ENCODE measurements around the gene CYB5B. TPM values are rescaled to one million over a fixed set of nuclear protein-coding genes. Genes with fewer than 3 reads are reported as not detected.

Gene CYB5B
- total and polyA plus RNA-seq, 4 donors = 41.5 to 75.0 (median 50.4) TPM

- H3K27ac ChIP-seq (ENCODE audit: low read depth in 1 of 2, low read length in 2 of 2) = peak overlapping the region in 1 of 2 donors; percentile 87
- no peak overlapping the region for H3K4me3 ChIP-seq (ENCODE audit: low read length in 2 of 2)
- intact Hi-C loops (cut with DNase I) = loop anchor here (1.0 to 10.0 kb wide), 4 partner anchors 58 to 88 kb away; partner anchors contain the start of genes NFAT5 (in 2 of the 2) and CYB5B (in 1 of the 2)
- ATAC-seq (ENCODE audit: low FRiP score) = peak; percentile 88
- no peaks in the 10 kb centered on the region for H3K27me3 ChIP-seq (ENCODE audit: control insufficient read depth in 1 of 2, insufficient read depth in 2 of 2, low read length in 1 of 2)
- H3K9me3 ChIP-seq (ENCODE audit: control insufficient read depth, low read length) = no peaks in the 10 kb centered on the region
- no peaks in the 10 kb centered on the region for H3K4me1 ChIP-seq (ENCODE audit: control insufficient read depth in 1 of 2, insufficient read depth in 2 of 2, low read length in 2 of 2)
- WGBS, 2 donors = 4 to 11% methylated on average over 10 of the region's 10 CpGs
- H3K36me3 ChIP-seq (ENCODE audit: control insufficient read depth in 1 of 2, insufficient read depth in 2 of 2, low read length in 1 of 2) = no peaks in the 10 kb centered on the region
- DNase-seq = peak; percentile 84 to 85
Observed at GRCh38 chr16:69482410-69482991, 58.1 kb downstream of the CYB5B start.

- Histone ChIP-seq H3K36me3 (ENCODE audit: control insufficient read depth in 1 of 2, insufficient read depth in 2 of 2, low read length in 1 of 2) (no peaks in the 10 kb centered on the region), H3K4me3 (ENCODE audit: low read length in 2 of 2) (no peak overlapping the region), H3K27ac (ENCODE audit: low read depth in 1 of 2, low read length in 2 of 2) (no peak overlapping the region), H3K4me1 (ENCODE audit: control insufficient read depth in 1 of 2, insufficient read depth in 2 of 2, low read length in 2 of 2) (no peaks in the 10 kb centered on the region), H3K27me3 (ENCODE audit: control insufficient read depth in 1 of 2, insufficient read depth in 2 of 2, low read length in 1 of 2) (no peaks in the 10 kb centered on the region), H3K9me3 (ENCODE audit: control insufficient read depth, low read length) (no peaks in the 10 kb centered on the region)
- WGBS, 2 donors = 86 to 93% methylated on average over 5 of the region's 5 CpGs
- DNase-seq (no peak), ATAC-seq (ENCODE audit: low FRiP score) (no peak)
- intact Hi-C loops (cut with DNase I) = loop anchor here (10.0 kb wide), 2 partner anchors 81 to 89 kb away; partner anchors contain the start of gene NFAT5 (in 1 of the 2)
Observed at GRCh38 chr16:69483611-69484010, 59.2 kb downstream of the CYB5B start.

GRCh38 chr16:69485361-69485760 lies 60.9 kb downstream of the CYB5B start:
- DNase-seq = no peak
- intact Hi-C loops (cut with DNase I) = loop anchor here (10.0 kb wide), 2 partner anchors 79 to 91 kb away; partner anchors contain the start of gene NFAT5 (in 1 of the 2)
- WGBS, 2 donors = 96 to 97% methylated on average over 2 of the region's 2 CpGs

GRCh38 chr16:69485816-69486215 lies 61.4 kb downstream of the CYB5B start:
- intact Hi-C loops (cut with DNase I) = loop anchor here (10.0 kb wide), 2 partner anchors 79 to 91 kb away; partner anchors contain the start of gene NFAT5 (in 1 of the 2)
- Histone ChIP-seq H3K4me1 (ENCODE audit: control insufficient read depth in 1 of 2, insufficient read depth in 2 of 2, low read length in 2 of 2) (no peaks in the 10 kb centered on the region), H3K27ac (ENCODE audit: low read depth in 1 of 2, low read length in 2 of 2) (no peak overlapping the region), H3K36me3 (ENCODE audit: control insufficient read depth in 1 of 2, insufficient read depth in 2 of 2, low read length in 1 of 2) (no peaks in the 10 kb centered on the region), H3K27me3 (ENCODE audit: control insufficient read depth in 1 of 2, insufficient read depth in 2 of 2, low read length in 1 of 2) (no peaks in the 10 kb centered on the region), H3K9me3 (ENCODE audit: control insufficient read depth, low read length) (no peaks in the 10 kb centered on the region), H3K4me3 (ENCODE audit: low read length in 2 of 2) (no peak overlapping the region)
- DNase-seq (no peak), ATAC-seq (ENCODE audit: low FRiP score) (no peak)
- WGBS, 2 donors = 90% methylated on average over 6 of the region's 6 CpGs

More at GRCh38 chr16:69485361-69485760, 60.9 kb downstream of the CYB5B start:
- no peaks in the 10 kb centered on the region for H3K4me1 ChIP-seq (ENCODE audit: control insufficient read depth in 1 of 2, insufficient read depth in 2 of 2, low read length in 2 of 2)
- no peak overlapping the region for H3K27ac ChIP-seq (ENCODE audit: low read depth in 1 of 2, low read length in 2 of 2)
- H3K27me3 ChIP-seq (ENCODE audit: control insufficient read depth in 1 of 2, insufficient read depth in 2 of 2, low read length in 1 of 2) = no peaks in the 10 kb centered on the region
- H3K9me3 ChIP-seq (ENCODE audit: control insufficient read depth, low read length) = no peaks in the 10 kb centered on the region
- H3K4me3 ChIP-seq (ENCODE audit: low read length in 2 of 2) = no peak overlapping the region
- no peaks in the 10 kb centered on the region for H3K36me3 ChIP-seq (ENCODE audit: control insufficient read depth in 1 of 2, insufficient read depth in 2 of 2, low read length in 1 of 2)
- ATAC-seq (ENCODE audit: low FRiP score) = no peak

- WGBS, 2 donors = 86% methylated on average over 5 of the region's 5 CpGs
- ATAC-seq (ENCODE audit: low FRiP score) (no peak), DNase-seq (no peak)
- Histone ChIP-seq H3K27ac (ENCODE audit: low read depth in 1 of 2, low read length in 2 of 2) (no peak overlapping the region), H3K4me1 (ENCODE audit: control insufficient read depth in 1 of 2, insufficient read depth in 2 of 2, low read length in 2 of 2) (no peaks in the 10 kb centered on the region), H3K36me3 (ENCODE audit: control insufficient read depth in 1 of 2, insufficient read depth in 2 of 2, low read length in 1 of 2) (no peaks in the 10 kb centered on the region), H3K27me3 (ENCODE audit: control insufficient read depth in 1 of 2, insufficient read depth in 2 of 2, low read length in 1 of 2) (no peaks in the 10 kb centered on the region), H3K4me3 (ENCODE audit: low read length in 2 of 2) (no peak overlapping the region), H3K9me3 (ENCODE audit: control insufficient read depth, low read length) (no peaks in the 10 kb centered on the region)
- intact Hi-C loops (cut with DNase I) = loop anchor here (10.0 kb wide), 2 partner anchors 79 to 91 kb away; partner anchors contain the start of gene NFAT5 (in 1 of the 2)
Observed at GRCh38 chr16:69486272-69486671, 61.9 kb downstream of the CYB5B start.

- no peaks in the 10 kb centered on the region for H3K27me3 ChIP-seq (ENCODE audit: control insufficient read depth in 1 of 2, insufficient read depth in 2 of 2, low read length in 1 of 2)
- H3K36me3 ChIP-seq (ENCODE audit: control insufficient read depth in 1 of 2, insufficient read depth in 2 of 2, low read length in 1 of 2) = no peaks in the 10 kb centered on the region
- no peak overlapping the region for H3K27ac ChIP-seq (ENCODE audit: low read depth in 1 of 2, low read length in 2 of 2)
- no peak overlapping the region for H3K4me3 ChIP-seq (ENCODE audit: low read length in 2 of 2)
- no peaks in the 10 kb centered on the region for H3K9me3 ChIP-seq (ENCODE audit: control insufficient read depth, low read length)
- 89 to 90% methylated on average over 11 of the region's 11 CpGs for WGBS, 2 donors
- intact Hi-C loops (cut with DNase I) = loop anchor here (10.0 kb wide), 2 partner anchors 78 to 92 kb away; partner anchors contain the start of gene NFAT5 (in 1 of the 2)
- no peak for ATAC-seq (ENCODE audit: low FRiP score)
- no peaks in the 10 kb centered on the region for H3K4me1 ChIP-seq (ENCODE audit: control insufficient read depth in 1 of 2, insufficient read depth in 2 of 2, low read length in 2 of 2)
- no peak for DNase-seq
Observed at GRCh38 chr16:69486724-69487123, 62.3 kb downstream of the CYB5B start.

GRCh38 chr16:69490707-69491324 lies 66.4 kb downstream of the CYB5B start:
- no peak for DNase-seq
- no peak overlapping the region for H3K27ac ChIP-seq (ENCODE audit: low read depth in 1 of 2, low read length in 2 of 2)
- no peaks in the 10 kb centered on the region for H3K4me1 ChIP-seq (ENCODE audit: control insufficient read depth in 1 of 2, insufficient read depth in 2 of 2, low read length in 2 of 2)
- ATAC-seq (ENCODE audit: low FRiP score) = no peak
- H3K4me3 ChIP-seq (ENCODE audit: low read length in 2 of 2) = no peak overlapping the region
- intact Hi-C loops (cut with DNase I) = no loop called here
- H3K36me3 ChIP-seq (ENCODE audit: control insufficient read depth in 1 of 2, insufficient read depth in 2 of 2, low read length in 1 of 2) = no peaks in the 10 kb centered on the region
- no peaks in the 10 kb centered on the region for H3K27me3 ChIP-seq (ENCODE audit: control insufficient read depth in 1 of 2, insufficient read depth in 2 of 2, low read length in 1 of 2)
- 93% methylated on average over 9 of the region's 9 CpGs for WGBS, 2 donors
- H3K9me3 ChIP-seq (ENCODE audit: control insufficient read depth, low read length) = no peaks in the 10 kb centered on the region

GRCh38 chr16:69494991-69495392 lies 70.6 kb downstream of the CYB5B start:
- no peaks in the 10 kb centered on the region for H3K36me3 ChIP-seq (ENCODE audit: control insufficient read depth in 1 of 2, insufficient read depth in 2 of 2, low read length in 1 of 2)
- DNase-seq = no peak
- intact Hi-C loops (cut with DNase I) = no loop called here
- H3K27me3 ChIP-seq (ENCODE audit: control insufficient read depth in 1 of 2, insufficient read depth in 2 of 2, low read length in 1 of 2) = no peaks in the 10 kb centered on the region
- H3K9me3 ChIP-seq (ENCODE audit: control insufficient read depth, low read length) = no peaks in the 10 kb centered on the region
- H3K27ac ChIP-seq (ENCODE audit: low read depth in 1 of 2, low read length in 2 of 2) = no peak overlapping the region
- 66 to 79% methylated on average over 4 of the region's 4 CpGs for WGBS, 2 donors
- no peak overlapping the region for H3K4me3 ChIP-seq (ENCODE audit: low read length in 2 of 2)
- no peak for ATAC-seq (ENCODE audit: low FRiP score)
- no peaks in the 10 kb centered on the region for H3K4me1 ChIP-seq (ENCODE audit: control insufficient read depth in 1 of 2, insufficient read depth in 2 of 2, low read length in 2 of 2)

GRCh38 chr16:69495821-69496220 lies 71.4 kb downstream of the CYB5B start:
- ATAC-seq (ENCODE audit: low FRiP score) (no peak), DNase-seq (no peak)
- H3K4me1 ChIP-seq (ENCODE audit: control insufficient read depth in 1 of 2, insufficient read depth in 2 of 2, low read length in 2 of 2) = no peaks in the 10 kb centered on the region
- no peaks in the 10 kb centered on the region for H3K9me3 ChIP-seq (ENCODE audit: control insufficient read depth, low read length)
- no peaks in the 10 kb centered on the region for H3K27me3 ChIP-seq (ENCODE audit: control insufficient read depth in 1 of 2, insufficient read depth in 2 of 2, low read length in 1 of 2)
- no peaks in the 10 kb centered on the region for H3K36me3 ChIP-seq (ENCODE audit: control insufficient read depth in 1 of 2, insufficient read depth in 2 of 2, low read length in 1 of 2)
- H3K4me3 ChIP-seq (ENCODE audit: low read length in 2 of 2) = no peak overlapping the region
- intact Hi-C loops (cut with DNase I) = no loop called here
- WGBS, 2 donors = 24 to 30% methylated on average over 9 of the region's 9 CpGs
- no peak overlapping the region for H3K27ac ChIP-seq (ENCODE audit: low read depth in 1 of 2, low read length in 2 of 2)

Measured in aorta (tissue), 5 donors.